Spleen (tissue), 7 donors: ENCODE results near the gene SULT1B1.

Experiments used
- POLR2A ChIP-seq, 3 donors: fragments of 450-650 bp; IDR thresholded peaks; one replicate each; pipeline ENCODE4 v1.5.1; 2017; ENCODE audit warnings: antibody characterized with exemption in 3 of 3, mild to moderate bottlenecking in 1 of 3
- TF ChIP-seq, protein P1 (sequence below), 11 experiments: fragments of 200-600 bp in 7 of 11; fragments of 450-650 bp in 4 of 11; sonication (generic) in 4 of 11; IDR thresholded peaks in 8 of 11; conservative IDR thresholded peaks in 3 of 11; 1 replicate in 7 of 11; 2 replicates in 4 of 11; pipeline versions ENCODE4 v1.4.0 to v1.8.0; 2016 to 2021; ENCODE audit warnings: antibody characterized with exemption in 11 of 11, inconsistent platforms in 4 of 11, mild to moderate bottlenecking in 1 of 11
- donor health status: DM: no; HTN: no; CAD: no; lungs with moderate emphysema.
- donor health status: DM: no; HTN: no; CAD: no.
- donor health status: DM: no; HTN: no; CAD: no.

DNA sequence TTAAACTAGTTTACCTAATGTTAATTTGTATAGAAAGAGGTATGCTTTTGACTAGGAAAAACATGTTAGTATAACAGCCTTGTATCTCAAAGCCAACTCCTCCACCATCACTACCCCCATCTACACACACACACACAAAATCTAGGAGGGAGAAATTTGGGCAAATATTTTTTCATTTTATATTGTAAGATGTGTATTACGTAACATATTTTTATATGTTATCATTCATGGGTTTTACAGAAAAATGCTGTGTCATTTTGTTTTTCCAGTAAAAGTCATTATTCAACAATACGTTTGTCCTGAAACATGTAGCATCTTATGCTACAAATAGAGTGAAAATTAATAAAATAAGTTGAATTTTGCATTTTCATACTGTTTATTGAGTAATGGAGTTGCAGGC is 3.0 kb downstream of the SULT1B1 start:
- TF ChIP-seq, protein P1, sequence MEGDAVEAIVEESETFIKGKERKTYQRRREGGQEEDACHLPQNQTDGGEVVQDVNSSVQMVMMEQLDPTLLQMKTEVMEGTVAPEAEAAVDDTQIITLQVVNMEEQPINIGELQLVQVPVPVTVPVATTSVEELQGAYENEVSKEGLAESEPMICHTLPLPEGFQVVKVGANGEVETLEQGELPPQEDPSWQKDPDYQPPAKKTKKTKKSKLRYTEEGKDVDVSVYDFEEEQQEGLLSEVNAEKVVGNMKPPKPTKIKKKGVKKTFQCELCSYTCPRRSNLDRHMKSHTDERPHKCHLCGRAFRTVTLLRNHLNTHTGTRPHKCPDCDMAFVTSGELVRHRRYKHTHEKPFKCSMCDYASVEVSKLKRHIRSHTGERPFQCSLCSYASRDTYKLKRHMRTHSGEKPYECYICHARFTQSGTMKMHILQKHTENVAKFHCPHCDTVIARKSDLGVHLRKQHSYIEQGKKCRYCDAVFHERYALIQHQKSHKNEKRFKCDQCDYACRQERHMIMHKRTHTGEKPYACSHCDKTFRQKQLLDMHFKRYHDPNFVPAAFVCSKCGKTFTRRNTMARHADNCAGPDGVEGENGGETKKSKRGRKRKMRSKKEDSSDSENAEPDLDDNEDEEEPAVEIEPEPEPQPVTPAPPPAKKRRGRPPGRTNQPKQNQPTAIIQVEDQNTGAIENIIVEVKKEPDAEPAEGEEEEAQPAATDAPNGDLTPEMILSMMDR (IDR thresholded peaks at IDR 0.05 in 8 of 11, conservative IDR thresholded peaks at IDR 0.05 in 3 of 11): no peak
- no peak for TF ChIP-seq POLR2A (IDR thresholded peaks at IDR 0.05)
